ENCODE data around the gene TYK2. TPM values are rescaled to one million over a fixed set of nuclear protein-coding genes. Genes with fewer than 3 reads are reported as not detected.

Gene TYK2
- total and polyA plus RNA-seq, 9 of the 15 experiments (the other 6 are each of a cell fraction or from before 2014, with no cell fraction given), result 15.0 to 182 (median 85.9) TPM

- TF ChIP-seq ZBTB2 (IDR thresholded peaks at IDR 0.05) (no peak), ZNF76 (CRISPR knock-in tag; IDR thresholded peaks at IDR 0.05; ENCODE audit: borderline replicate concordance) (no peak), MEF2A (IDR thresholded peaks at IDR 0.05; ENCODE audit: control insufficient read depth, low read depth, low read length) (peak; percentile 47; the same call in 1 of the 2 replicates), ATF6 (CRISPR knock-in tag; IDR thresholded peaks at IDR 0.05) (no peak), ZNF512 (tag; IDR thresholded peaks at IDR 0.05) (no peak), CBX3 (IDR thresholded peaks at IDR 0.05; ENCODE audit: borderline replicate concordance in 1 of 2, low read length in 2 of 2) (peak in 1 of 2 experiments; percentile 94; a peak in 2 of 3 replicates), ZNF507 (tag; conservative IDR thresholded peaks at IDR 0.05) (no peak), ZNF282 (CRISPR knock-in tag; IDR thresholded peaks at IDR 0.05) (no peak), ARID3B (CRISPR knock-in tag; IDR thresholded peaks at IDR 0.05; ENCODE audit: borderline replicate concordance) (no peak), ZNF133 (CRISPR knock-in tag; IDR thresholded peaks at IDR 0.05) (no peak), RFX1 (IDR thresholded peaks at IDR 0.05) (peak; percentile 98), RBM25 (IDR thresholded peaks at IDR 0.05; ENCODE audit: low read depth, low read length, severe bottlenecking) (peak; percentile 41), JUND (IDR thresholded peaks at IDR 0.05; ENCODE audit: borderline replicate concordance, low read depth, low read length) (peak; percentile 95), JUND (tag; IDR thresholded peaks at IDR 0.05; ENCODE audit: borderline replicate concordance, low read depth, low read length) (peak; percentile 92; the same call in 2 of the 3 replicates), SMARCC2 (IDR thresholded peaks at IDR 0.05; ENCODE audit: low read depth) (peak; percentile 56), RNF2 (IDR thresholded peaks at IDR 0.05) (peak; percentile 76), EP300 (IDR thresholded peaks at IDR 0.05; ENCODE audit: low read length) (peak; percentile 40; the same call in 1 of the 2 replicates), ZNF354B (CRISPR knock-in tag; IDR thresholded peaks at IDR 0.05) (no peak), XRCC3 (IDR thresholded peaks at IDR 0.05) (no peak; the same call in 1 of the 2 replicates), ZNF655 (CRISPR knock-in tag; IDR thresholded peaks at IDR 0.05) (no peak)
Measured at GRCh38 chr19:10416380-10417257, 36.2 kb upstream of the TYK2 start (continued).

All from K562 (cell line).